B cell (primary cell): Measurements from ENCODE around the gene EPHB4. TPM values are rescaled to one million over a fixed set of nuclear protein-coding genes. Genes with fewer than 3 reads are reported as not detected.

Source experiments
- ATAC-seq: fragments of 200-7000 bp; cut with Tn5 transposase; one replicate; pipeline ENCODE4 v1.10.0; 2021; ENCODE audit warnings: low read depth, mild to moderate bottlenecking, moderate number of reproducible peaks, moderate library complexity
- CTCF ChIA-PET: fragments of 350-600 bp; sonication (Branson Sonifier 250); formaldehyde crosslinking; loops from one replicate; lab custom pipeline; 2021; ENCODE audit warnings: antibody characterized with exemption, inconsistent platforms; lab: Charles Lee
- POLR2A ChIA-PET: fragments of 350-600 bp; sonication (Branson Sonifier 250); formaldehyde crosslinking; loops from one replicate; lab custom pipeline; 2021; ENCODE audit warnings: antibody characterized with exemption; lab: Charles Lee
- DNase-seq: peaks from one replicate; pipeline ENCODE4 v3.0.0; 2013
- H2AFZ ChIP-seq: 2 replicates; pipeline ENCODE4 v1.6.1; 2012; ENCODE audit warnings: mild to moderate bottlenecking, low read depth, low read length; ENCODE audit not compliant: insufficient read depth, poor library complexity, severe bottlenecking
- H3K27ac ChIP-seq, 2 donors: 1 replicate in 1 of 2; 2 replicates in 1 of 2; pipeline ENCODE4 v1.5.1; 2012 to 2013; ENCODE audit warnings: low read length in 2 of 2, mild to moderate bottlenecking in 2 of 2, moderate library complexity in 1 of 2
- H3K27me3 ChIP-seq, 4 experiments: fragments of 200-600 bp in 1 of 4; sonication (generic) in 1 of 4; replicated peaks in 1 of 4; 1 replicate in 2 of 4; 2 replicates in 2 of 4; pipeline versions ENCODE4 v1.6.1 to v1.7.0; 2013 to 2016; ENCODE audit warnings: low read length in 3 of 4, mild to moderate bottlenecking in 2 of 4, mixed read lengths in 1 of 4, moderate library complexity in 1 of 4; ENCODE audit not compliant: insufficient read depth in 4 of 4, control insufficient read depth in 3 of 4; ENCODE audit errors: control extremely low read depth in 1 of 4
- H3K36me3 ChIP-seq, 2 experiments: replicated peaks in 1 of 2; 1 replicate in 1 of 2; 2 replicates in 1 of 2; pipeline versions ENCODE4 v1.6.1 to v1.7.1; 2013; ENCODE audit warnings: low read length in 1 of 2; ENCODE audit not compliant: insufficient read depth in 2 of 2, control insufficient read depth in 1 of 2; ENCODE audit errors: control extremely low read depth in 1 of 2, extremely low read depth in 1 of 2
- H3K4me1 ChIP-seq, 2 donors: fragments of 200-600 bp in 1 of 2; sonication (generic) in 1 of 2; 1 replicate in 1 of 2; 2 replicates in 1 of 2; pipeline versions ENCODE4 v1.5.1 to v1.6.1; 2013 to 2017; ENCODE audit warnings: low read length in 2 of 2; ENCODE audit not compliant: control insufficient read depth in 2 of 2, insufficient read depth in 2 of 2
- H3K4me2 ChIP-seq: replicated peaks from 2 replicates; pipeline ENCODE3; 2012; ENCODE audit warnings: mild to moderate bottlenecking, low read depth, low read length; ENCODE audit not compliant: poor library complexity, severe bottlenecking
- H3K4me3 ChIP-seq, 5 experiments: fragments of 200-600 bp in 1 of 5; sonication (generic) in 1 of 5; 1 replicate in 3 of 5; 2 replicates in 2 of 5; pipeline versions ENCODE4 v1.5.1 to v1.7.0; 2011 to 2016; ENCODE audit warnings: low read length in 4 of 5, mild to moderate bottlenecking in 4 of 5, low read depth in 2 of 5, control low read depth in 1 of 5, moderate library complexity in 1 of 5; ENCODE audit not compliant: insufficient read depth in 1 of 5; ENCODE audit errors: control extremely low read depth in 1 of 5, extremely low read depth in 1 of 5
- H3K79me2 ChIP-seq: fragments of 200-600 bp; sonication (generic); one replicate; pipeline ENCODE4 v1.6.0; 2016; ENCODE audit warnings: low read length; ENCODE audit not compliant: control insufficient read depth, insufficient read depth
- H3K9ac ChIP-seq: fragments of 200-600 bp; sonication (generic); 2 replicates; pipeline ENCODE4 v1.6.1; 2017; ENCODE audit warnings: mild to moderate bottlenecking, low read length, moderate library complexity
- H3K9me3 ChIP-seq, 3 donors: one replicate each; pipeline versions ENCODE4 v1.6.1 to v1.7.1; 2013; ENCODE audit warnings: low read length in 2 of 3; ENCODE audit not compliant: control insufficient read depth in 2 of 3, insufficient read depth in 1 of 3; ENCODE audit errors: control extremely low read depth in 1 of 3
- H4K20me1 ChIP-seq: 2 replicates; pipeline ENCODE4 v1.6.0; 2012; ENCODE audit warnings: mild to moderate bottlenecking, low read length; ENCODE audit not compliant: insufficient read depth, control insufficient read depth, poor library complexity, severe bottlenecking
- H3K27ac Mint-ChIP-seq: one replicate; pipeline ENCODE4 v1.8.0; 2021; ENCODE audit warnings: mixed read lengths
- H3K27me3 Mint-ChIP-seq: one replicate; pipeline ENCODE4 v1.8.0; 2021; ENCODE audit warnings: mixed read lengths
- H3K4me1 Mint-ChIP-seq: one replicate; pipeline ENCODE4 v1.8.0; 2021; ENCODE audit warnings: mixed read lengths
- H3K4me3 Mint-ChIP-seq: one replicate; pipeline ENCODE4 v1.8.0; 2021; ENCODE audit warnings: mixed read lengths
- H3K9me3 Mint-ChIP-seq: one replicate; pipeline ENCODE4 v1.8.0; 2022; ENCODE audit warnings: mixed read lengths; ENCODE audit not compliant: insufficient read depth
- EZH2 ChIP-seq: IDR thresholded peaks from 2 replicates; pipeline ENCODE4 v1.6.1; 2012; ENCODE audit warnings: borderline replicate concordance, low read depth, mild to moderate bottlenecking, moderate library complexity, low read length; ENCODE audit not compliant: insufficient read depth, poor library complexity, severe bottlenecking
- WGBS: methylation state at CpG from one replicate; pipeline ENCODE4 v1.1.5; 2013; ENCODE audit warnings: missing lambda C conversion rate; ENCODE audit not compliant: insufficient coverage; 5-methylcytosine and 5-hydroxymethylcytosine counted together
- intact Hi-C: fragments of 100-400 bp; cut with micrococcal nuclease; formaldehyde crosslinking; loops from one replicate; pipeline ENCODE4 v1.10.0; 2022
- polyA plus RNA-seq: library from polyadenylated mRNA; depleted of rRNA; stranded (reverse); fragments of >200 nt; gene quantifications from 2 replicates; pipeline ENCODE4 v1.2.3, GENCODE V29; 2012
- total RNA-seq, 2 donors: library from RNA; stranded (reverse); fragments of 120-200 nt in 1 of 2; gene quantifications; 1 replicate in 1 of 2; 2 replicates in 1 of 2; pipeline versions ENCODE4 v1.2.3 to v1.2.4, GENCODE V29; 2013 to 2022
- TF ChIP-seq, protein P1 (sequence below): fragments of 200-600 bp; IDR thresholded peaks from one replicate; pipeline ENCODE4 v1.8.0; 2022; ENCODE audit warnings: antibody characterized with exemption, mild to moderate bottlenecking

EPHB4 gene
- total and polyA plus RNA-seq, 2 donors (not counting 1 experiment from before 2014, with no cell fraction given): 3.9 to 12.0 TPM

GRCh38 chr7:100791881-100792666 is 35.2 kb downstream of the EPHB4 start:
- Histone ChIP-seq H3K4me1 (no peaks in the 10 kb centered on the region), H3K27me3 (no peaks in the 10 kb centered on the region), H3K27ac (no peak overlapping the region), H3K36me3 (no peaks in the 10 kb centered on the region), H2AFZ (no peak overlapping the region), H3K9me3 (peaks cover 0 to 2% (median 0%) of the 10 kb centered on the region in 3 donors), H3K4me2 (no peak overlapping the region), H3K9ac (no peak overlapping the region), H3K4me3 (no peak overlapping the region), H4K20me1 (no peaks in the 10 kb centered on the region), H3K79me2 (no peaks in the 10 kb centered on the region)
- POLR2A ChIA-PET: interaction anchor here (0.5 kb wide), 1 partner anchor 428 kb away, joined by 3 read pairs; no protein-coding TSS in a partner anchor
- CTCF ChIA-PET: no interaction called here
- TF ChIP-seq EZH2: no peak
- TF ChIP-seq, protein P1, sequence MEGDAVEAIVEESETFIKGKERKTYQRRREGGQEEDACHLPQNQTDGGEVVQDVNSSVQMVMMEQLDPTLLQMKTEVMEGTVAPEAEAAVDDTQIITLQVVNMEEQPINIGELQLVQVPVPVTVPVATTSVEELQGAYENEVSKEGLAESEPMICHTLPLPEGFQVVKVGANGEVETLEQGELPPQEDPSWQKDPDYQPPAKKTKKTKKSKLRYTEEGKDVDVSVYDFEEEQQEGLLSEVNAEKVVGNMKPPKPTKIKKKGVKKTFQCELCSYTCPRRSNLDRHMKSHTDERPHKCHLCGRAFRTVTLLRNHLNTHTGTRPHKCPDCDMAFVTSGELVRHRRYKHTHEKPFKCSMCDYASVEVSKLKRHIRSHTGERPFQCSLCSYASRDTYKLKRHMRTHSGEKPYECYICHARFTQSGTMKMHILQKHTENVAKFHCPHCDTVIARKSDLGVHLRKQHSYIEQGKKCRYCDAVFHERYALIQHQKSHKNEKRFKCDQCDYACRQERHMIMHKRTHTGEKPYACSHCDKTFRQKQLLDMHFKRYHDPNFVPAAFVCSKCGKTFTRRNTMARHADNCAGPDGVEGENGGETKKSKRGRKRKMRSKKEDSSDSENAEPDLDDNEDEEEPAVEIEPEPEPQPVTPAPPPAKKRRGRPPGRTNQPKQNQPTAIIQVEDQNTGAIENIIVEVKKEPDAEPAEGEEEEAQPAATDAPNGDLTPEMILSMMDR: no peak
- DNase-seq: no peak
- H3K27ac Mint-ChIP-seq: no peak overlapping the region
- no peak overlapping the region for H3K4me3 Mint-ChIP-seq
- H3K4me1 Mint-ChIP-seq: no peaks in the 10 kb centered on the region
- 89% methylated on average over 26 of the region's 26 CpGs for WGBS
- H3K27me3 Mint-ChIP-seq: peaks cover 4% of the 10 kb centered on the region
- intact Hi-C loops: no loop called here
- H3K9me3 Mint-ChIP-seq: no peaks in the 10 kb centered on the region
- ATAC-seq: no peak

- intact Hi-C loops: no loop called here
- 82% methylated on average over 9 of the region's 9 CpGs for WGBS
- no peaks in the 10 kb centered on the region for H3K4me1 ChIP-seq
- Mint-ChIP-seq H3K27ac (no peak overlapping the region), H3K27me3 (peaks cover 8% of the 10 kb centered on the region), H3K9me3 (no peaks in the 10 kb centered on the region), H3K4me3 (no peak overlapping the region), H3K4me1 (peaks cover 5% of the 10 kb centered on the region)
- TF ChIP-seq, protein P1: no peak
- no peak for TF ChIP-seq EZH2
- H4K20me1 ChIP-seq: no peaks in the 10 kb centered on the region
- no peak overlapping the region for H3K27ac ChIP-seq
- POLR2A ChIA-PET: no interaction called here
- no peaks in the 10 kb centered on the region for H3K36me3 ChIP-seq
- no peak for ATAC-seq
- H3K27me3 ChIP-seq: peaks cover 0 to 12% (median 0%) of the 10 kb centered on the region in 4 experiments
- H3K9ac ChIP-seq: no peak overlapping the region
- no peak for DNase-seq
- H3K79me2 ChIP-seq: no peaks in the 10 kb centered on the region
- peaks cover 0 to 4% (median 0%) of the 10 kb centered on the region in 3 donors for H3K9me3 ChIP-seq
- CTCF ChIA-PET: no interaction called here
- no peak overlapping the region for H3K4me2 ChIP-seq
- H2AFZ ChIP-seq: no peak overlapping the region
- H3K4me3 ChIP-seq: no peak overlapping the region
These were observed 38.3 kb downstream of the EPHB4 start for GRCh38 chr7:100789055-100789454.
